Vagina (tissue), 2 donors: ENCODE data around the gene CCDC186.

Experiments
- CTCF ChIP-seq, 3 experiments: fragments of 450-650 bp in 2 of 3; fragments of 200-600 bp in 1 of 3; sonication (generic) in 1 of 3; IDR thresholded peaks; one replicate each; pipeline ENCODE4 v1.5.1; 2017 to 2019; ENCODE audit warnings: antibody characterized with exemption in 3 of 3, mild to moderate bottlenecking in 2 of 3, moderate library complexity in 2 of 3
- POLR2A ChIP-seq, 2 donors: fragments of 450-650 bp; IDR thresholded peaks; one replicate each; pipeline ENCODE4 v1.6.1; 2017; ENCODE audit warnings: antibody characterized with exemption in 2 of 2, mild to moderate bottlenecking in 2 of 2, moderate library complexity in 2 of 2

- TF ChIP-seq POLR2A (IDR thresholded peaks at IDR 0.05) (no peak), CTCF (IDR thresholded peaks at IDR 0.05) (no peak)
Measured at GRCh38 chr10:114071178-114071577, 102.8 kb downstream of the CCDC186 start.
